Epithelial cell of esophagus (primary cell): ENCODE results near the gene SELENOK.

Experiments used
- DNase-seq: peaks from one replicate; pipeline ENCODE4 v3.0.0; 2010; ENCODE audit warnings: low read depth
- H3K4me3 ChIP-seq: 2 replicates; pipeline ENCODE4 v1.5.1; 2011; ENCODE audit warnings: mild to moderate bottlenecking, low read length, control low read depth
- TF ChIP-seq, protein P1 (sequence below): IDR thresholded peaks from 2 replicates; pipeline ENCODE4 v1.5.1; 2011; ENCODE audit warnings: low read depth, mild to moderate bottlenecking, low read length, control low read depth, inconsistent platforms; ENCODE audit not compliant: insufficient read depth; ENCODE audit errors: missing control alignments

SELENOK gene

DNA sequence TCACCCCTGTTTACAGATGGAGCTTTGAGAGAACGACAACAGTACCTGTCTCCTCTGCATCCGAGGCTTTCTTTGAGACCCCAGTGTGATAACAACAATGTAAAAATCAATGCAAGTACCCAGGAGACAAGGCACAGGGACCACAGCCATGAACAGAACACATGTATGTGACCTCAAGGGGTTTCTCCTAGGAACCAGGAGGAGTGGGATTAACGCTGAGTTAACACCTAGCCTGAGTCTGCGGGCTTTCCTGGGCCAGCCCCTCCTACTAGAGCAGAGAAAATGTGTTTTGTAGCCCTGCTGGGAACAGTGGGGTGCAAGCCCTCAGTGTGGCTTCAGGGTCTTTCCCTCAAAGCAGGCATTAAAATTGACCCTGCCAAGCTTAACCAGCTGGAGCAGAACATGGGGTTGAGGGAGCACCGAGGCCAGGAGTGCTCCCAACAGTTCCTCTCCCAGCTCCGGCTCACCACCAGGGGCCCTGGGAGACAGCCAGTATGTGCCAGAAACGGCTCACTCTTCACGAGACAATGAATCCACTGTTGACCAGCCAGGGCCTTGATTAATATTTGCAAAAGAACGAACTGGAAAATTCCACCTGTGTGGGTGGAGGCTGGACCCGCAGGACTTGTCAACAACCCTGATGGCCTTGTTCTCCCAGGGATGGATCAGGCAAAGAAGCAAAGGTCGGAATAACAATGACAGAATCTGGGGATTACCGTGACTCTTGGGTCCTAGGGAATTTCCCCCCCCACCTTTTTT lies 49.0 kb downstream of the SELENOK start:
- TF ChIP-seq, protein P1, sequence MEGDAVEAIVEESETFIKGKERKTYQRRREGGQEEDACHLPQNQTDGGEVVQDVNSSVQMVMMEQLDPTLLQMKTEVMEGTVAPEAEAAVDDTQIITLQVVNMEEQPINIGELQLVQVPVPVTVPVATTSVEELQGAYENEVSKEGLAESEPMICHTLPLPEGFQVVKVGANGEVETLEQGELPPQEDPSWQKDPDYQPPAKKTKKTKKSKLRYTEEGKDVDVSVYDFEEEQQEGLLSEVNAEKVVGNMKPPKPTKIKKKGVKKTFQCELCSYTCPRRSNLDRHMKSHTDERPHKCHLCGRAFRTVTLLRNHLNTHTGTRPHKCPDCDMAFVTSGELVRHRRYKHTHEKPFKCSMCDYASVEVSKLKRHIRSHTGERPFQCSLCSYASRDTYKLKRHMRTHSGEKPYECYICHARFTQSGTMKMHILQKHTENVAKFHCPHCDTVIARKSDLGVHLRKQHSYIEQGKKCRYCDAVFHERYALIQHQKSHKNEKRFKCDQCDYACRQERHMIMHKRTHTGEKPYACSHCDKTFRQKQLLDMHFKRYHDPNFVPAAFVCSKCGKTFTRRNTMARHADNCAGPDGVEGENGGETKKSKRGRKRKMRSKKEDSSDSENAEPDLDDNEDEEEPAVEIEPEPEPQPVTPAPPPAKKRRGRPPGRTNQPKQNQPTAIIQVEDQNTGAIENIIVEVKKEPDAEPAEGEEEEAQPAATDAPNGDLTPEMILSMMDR, result peak; percentile 29
- DNase-seq, result peak; percentile 7
- H3K4me3 ChIP-seq, result no peak overlapping the region

DNA sequence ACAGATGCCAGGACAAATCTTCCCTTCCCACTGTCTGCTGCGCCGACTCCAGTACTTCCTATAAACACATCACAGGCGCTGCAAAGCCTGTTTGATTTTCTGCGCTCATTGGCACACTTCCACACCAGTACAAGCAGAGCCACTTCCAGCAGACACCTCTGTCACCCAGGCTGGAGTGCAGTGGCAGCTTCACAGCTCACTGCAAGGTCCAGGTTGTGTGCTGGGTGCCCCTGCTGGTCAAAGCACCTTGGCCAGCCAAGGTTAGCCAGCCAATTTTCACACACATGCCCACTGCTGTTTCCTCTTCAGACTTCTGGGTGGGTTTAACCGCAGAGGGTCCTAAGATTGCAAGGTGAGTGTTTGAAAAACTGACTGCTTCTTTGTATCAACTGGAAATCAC lies 50.4 kb downstream of the SELENOK start:
- DNase-seq, result no peak
- TF ChIP-seq, protein P1, result no peak
- no peak overlapping the region for H3K4me3 ChIP-seq

DNA sequence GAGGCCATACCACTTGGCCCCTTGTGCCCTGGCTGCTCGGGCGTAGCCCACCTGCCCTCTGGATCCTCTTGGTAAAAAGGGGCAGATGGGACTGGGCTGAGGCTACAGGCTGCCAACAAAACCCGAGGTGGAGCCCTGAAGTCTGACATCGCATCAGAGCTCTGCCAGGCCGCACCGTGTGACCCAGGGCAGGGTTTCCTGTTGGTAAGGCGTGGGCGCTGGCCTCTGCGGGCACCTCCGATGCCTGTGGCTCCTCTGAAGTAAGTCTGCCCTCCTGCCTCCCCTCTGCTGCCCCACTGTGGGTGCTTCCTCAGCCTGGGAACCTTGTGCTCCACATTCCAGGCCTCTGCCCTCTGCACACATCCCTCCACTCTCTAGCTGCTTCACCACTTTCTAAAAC lies 54.3 kb downstream of the SELENOK start:
- H3K4me3 ChIP-seq, result no peak overlapping the region
- TF ChIP-seq, protein P1, result no peak
- no peak for DNase-seq

DNA sequence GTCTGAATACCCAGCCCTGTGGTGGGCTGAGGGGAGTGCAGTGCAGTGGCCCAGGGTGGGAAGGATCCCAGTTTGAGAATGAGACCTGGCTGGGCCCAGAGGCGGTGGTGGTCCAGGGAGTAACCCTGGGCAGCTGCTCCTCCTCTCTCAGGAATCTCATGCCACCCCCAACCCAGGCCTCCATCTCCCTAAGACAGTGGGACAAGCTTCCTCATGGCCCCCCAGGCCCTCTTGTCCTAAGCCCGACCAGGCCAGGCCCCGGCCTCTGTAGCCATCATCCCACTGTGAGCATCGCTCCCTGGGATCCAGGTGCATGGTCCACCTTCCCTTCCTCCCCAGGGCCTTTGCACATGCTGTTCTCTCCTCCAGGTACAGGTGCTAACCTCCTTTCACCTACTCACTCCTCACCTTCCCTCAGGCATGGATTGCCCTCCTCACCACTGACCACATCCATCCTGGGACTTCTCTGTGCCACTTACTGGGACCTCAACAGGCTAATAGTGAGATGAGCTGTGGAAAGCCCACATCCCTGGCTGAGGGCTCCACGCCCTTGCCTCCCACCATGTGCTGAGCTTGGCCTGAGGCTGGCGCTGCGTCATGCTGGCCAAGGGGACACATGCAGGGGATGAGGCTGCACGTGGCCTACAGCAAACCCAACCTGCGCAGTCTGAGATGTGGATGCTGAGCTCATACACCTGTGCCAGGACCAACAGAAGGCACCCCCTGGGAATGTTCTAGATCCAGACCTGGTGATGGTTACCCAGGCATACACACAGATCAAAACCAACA lies 55.4 kb downstream of the SELENOK start:
- no peak overlapping the region for H3K4me3 ChIP-seq
- no peak for DNase-seq
- TF ChIP-seq, protein P1, result no peak

DNA sequence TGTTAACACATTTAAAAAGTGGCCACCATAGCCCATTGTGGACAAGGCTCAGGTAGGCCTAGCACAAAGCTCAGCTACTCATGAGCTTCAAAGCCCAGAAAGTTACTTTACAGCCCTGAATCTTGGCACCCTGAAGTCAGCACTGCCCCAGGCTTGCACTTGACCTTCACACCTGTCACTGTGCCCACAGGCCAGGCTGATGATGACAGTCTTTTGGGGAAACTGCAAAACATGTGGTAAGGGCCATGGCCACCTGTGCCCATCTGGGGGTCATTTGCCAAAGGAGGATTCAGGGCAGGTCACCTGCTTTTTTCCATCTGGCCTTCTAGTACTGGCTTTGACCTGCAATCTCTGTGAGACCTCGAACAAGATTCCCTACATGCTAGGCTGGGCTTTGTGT lies 56.4 kb downstream of the SELENOK start:
- no peak for DNase-seq
- TF ChIP-seq, protein P1, result no peak
- no peak overlapping the region for H3K4me3 ChIP-seq

DNA sequence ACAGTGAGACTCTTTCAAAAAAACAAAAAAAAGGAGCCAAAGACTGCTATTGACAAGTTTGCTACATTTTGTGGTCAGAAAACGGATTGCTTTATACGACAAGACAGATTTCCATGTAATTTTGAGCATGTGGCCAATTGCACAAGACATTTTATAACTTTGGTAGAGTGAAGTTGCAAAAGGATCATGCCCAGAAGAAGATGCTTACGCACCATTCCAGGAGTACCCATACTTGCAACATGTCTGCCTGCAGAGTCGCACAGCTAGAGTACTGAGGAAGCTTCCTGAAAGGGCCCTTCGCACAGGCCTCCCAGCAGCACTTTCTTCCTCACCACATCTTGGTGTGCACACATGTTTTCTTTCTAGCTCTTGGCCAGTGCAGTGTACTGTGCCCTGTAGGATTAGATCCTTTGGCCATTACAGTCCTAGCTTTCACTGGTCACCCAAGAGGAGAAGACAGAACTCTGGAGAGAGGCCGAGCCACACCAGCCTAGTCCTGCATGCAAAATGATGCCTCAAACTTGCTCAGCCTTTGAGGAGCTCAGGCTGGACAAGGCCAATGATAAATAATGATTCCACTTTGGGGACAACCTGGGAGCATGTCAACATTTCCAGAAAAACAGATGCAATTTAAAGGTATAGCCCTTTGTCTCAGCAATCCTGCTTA lies 57.1 kb downstream of the SELENOK start:
- no peak for DNase-seq
- TF ChIP-seq, protein P1, result no peak
- H3K4me3 ChIP-seq, result no peak overlapping the region
